Fibroblast of skin of scalp (primary cell): ENCODE data around the gene CKLF. TPM values are rescaled to one million over a fixed set of nuclear protein-coding genes. Genes with fewer than 3 reads are reported as not detected.
A peak's percentile ranks its signal among the peaks of the same experiment; 100 is the strongest.
"Not testable (repeated sequence)": the region's sequence is repeated elsewhere in the genome, so short reads cannot be mapped to it uniquely, and the experiment has no call there.

Source experiments
- DNase-seq: peaks from one replicate; pipeline ENCODE4 v3.0.0-alpha.2; 2013
- polyA plus RNA-seq, 2 experiments: library from polyadenylated mRNA; unstranded; fragments of 120-200 nt; gene quantifications; one replicate each; pipeline ENCODE4 v1.2.1, GENCODE V29; 2013; ENCODE audit not compliant: insufficient read length in 2 of 2

CKLF gene
- polyA plus RNA-seq (2013, experiment 1 of 2; ENCODE audit: insufficient read length): 36.9 TPM
- 36.8 TPM for polyA plus RNA-seq (2013, experiment 2 of 2; ENCODE audit: insufficient read length)

- peak; percentile 89 for DNase-seq
Measured at GRCh38 chr16:66552286-66553177, at the start of gene CKLF. TSS of gene CKLF (plus strand) at chr16:66552576. CDS start at chr16:66552716, 140 bp downstream.

GRCh38 chr16:66503030-66503429 is 49.3 kb upstream of the CKLF start:
- DNase-seq: no peak

GRCh38 chr16:66503612-66504011 is 48.8 kb upstream of the CKLF start:
- DNase-seq: no peak

GRCh38 chr16:66507731-66508239 is 44.6 kb upstream of the CKLF start:
- no peak for DNase-seq

- peak; percentile 25 for DNase-seq
Measured at GRCh38 chr16:66508248-66508913, 44.0 kb upstream of the CKLF start.

- DNase-seq: no peak
Measured at GRCh38 chr16:66508914-66509496, 43.4 kb upstream of the CKLF start.

- no peak for DNase-seq
Measured at GRCh38 chr16:66509576-66509975, 42.8 kb upstream of the CKLF start.

GRCh38 chr16:66510298-66510697 is 42.1 kb upstream of the CKLF start:
- DNase-seq: no peak

- DNase-seq: no peak
Measured at GRCh38 chr16:66510711-66511601, 41.4 kb upstream of the CKLF start.

- peak; percentile 86 for DNase-seq
Measured at GRCh38 chr16:66511602-66512271, 40.6 kb upstream of the CKLF start.

- peak; percentile 50 for DNase-seq
Measured at GRCh38 chr16:66512272-66513110, 39.9 kb upstream of the CKLF start.

- DNase-seq: no peak
Measured at GRCh38 chr16:66513111-66513723, 39.2 kb upstream of the CKLF start.

GRCh38 chr16:66514391-66514790 is 38.0 kb upstream of the CKLF start:
- DNase-seq: not testable (repeated sequence)

- DNase-seq: not testable (repeated sequence)
Measured at GRCh38 chr16:66514980-66515595, 37.3 kb upstream of the CKLF start.

GRCh38 chr16:66515596-66516508 is 36.5 kb upstream of the CKLF start:
- peak; percentile 81 for DNase-seq

- no peak for DNase-seq
Measured at GRCh38 chr16:66516509-66516807, 35.9 kb upstream of the CKLF start.

- DNase-seq: peak; percentile 95
Measured at GRCh38 chr16:66516808-66517585, 35.4 kb upstream of the CKLF start.
